HL-60 (cell line): ENCODE data around the gene SLC52A1.

Source experiments
- CTCF ChIP-seq: IDR thresholded peaks from one replicate; pipeline ENCODE4 v1.5.1; 2011; ENCODE audit warnings: low read length, control low read depth, inconsistent platforms; ENCODE audit not compliant: insufficient read depth
- GABPA ChIP-seq: IDR thresholded peaks from 2 replicates; pipeline ENCODE4 v1.6.1; 2012; ENCODE audit warnings: low read depth
- POLR2AphosphoS5 ChIP-seq: IDR thresholded peaks from 2 replicates; pipeline ENCODE4 v1.6.1; 2012; ENCODE audit warnings: low read depth
- REST ChIP-seq: IDR thresholded peaks from 2 replicates; pipeline ENCODE4 v1.6.1; 2012; ENCODE audit warnings: low read depth; ENCODE audit not compliant: insufficient replicate concordance

DNA sequence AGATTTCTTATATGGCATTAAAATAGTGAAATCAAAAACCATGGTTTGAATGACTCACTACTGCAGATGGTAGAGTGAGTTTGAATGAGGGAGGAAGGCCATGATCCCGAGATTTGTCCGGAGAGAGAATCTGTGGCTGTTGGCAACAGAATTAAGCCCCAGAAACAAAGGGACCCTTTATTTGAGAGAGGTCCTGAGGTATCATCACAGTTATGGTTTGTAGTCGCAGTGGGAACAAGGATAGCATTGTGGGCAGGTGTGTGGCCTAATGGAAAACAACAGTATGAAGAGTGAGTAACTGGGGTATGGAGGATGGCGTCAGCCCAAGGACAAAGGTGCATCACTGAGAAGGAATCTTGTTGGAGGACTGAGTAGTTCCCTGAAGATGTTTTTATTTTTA lies 34.5 kb upstream of the SLC52A1 start:
- no peak for TF ChIP-seq CTCF
- TF ChIP-seq POLR2AphosphoS5 = no peak
- TF ChIP-seq GABPA = no peak
- no peak for TF ChIP-seq REST
